WTC11 (cell line): ENCODE results near the gene TUBB4B. TPM values are rescaled to one million over a fixed set of nuclear protein-coding genes. Genes with fewer than 3 reads are reported as not detected.

Experiments used
- ATAC-seq: fragments of 200-7000 bp; cut with Tn5 transposase; 2 replicates; pipeline ENCODE4 v1.10.0; 2021; ENCODE audit warnings: mild to moderate bottlenecking, moderate library complexity
- CTCF ChIA-PET: fragments of 300-600 bp; sonication (Branson Sonifier 250); formaldehyde crosslinking; loops from one replicate; lab custom pipeline; 2021; ENCODE audit warnings: antibody characterized with exemption; lab: Charles Lee
- POLR2A ChIA-PET: fragments of 350-600 bp; sonication (Branson Sonifier 250); formaldehyde crosslinking; loops from one replicate; lab custom pipeline; 2021; ENCODE audit warnings: antibody characterized with exemption; lab: Charles Lee
- DNase-seq: peaks from one replicate; pipeline ENCODE4 v3.0.0; 2021; ENCODE audit warnings: low spot score
- H3K27ac Mint-ChIP-seq: 2 replicates; pipeline ENCODE4 v1.8.0; 2021; ENCODE audit warnings: mixed read lengths
- H3K27me3 Mint-ChIP-seq: 2 replicates; pipeline ENCODE4 v1.8.0; 2021; ENCODE audit warnings: low read depth, mild to moderate bottlenecking, moderate library complexity, mixed read lengths
- H3K36me3 Mint-ChIP-seq: 2 replicates; pipeline ENCODE4 v1.8.0; 2021; ENCODE audit warnings: mixed read lengths
- H3K4me1 Mint-ChIP-seq: 2 replicates; pipeline ENCODE4 v1.8.0; 2022; ENCODE audit warnings: mixed read lengths
- H3K4me3 Mint-ChIP-seq: 2 replicates; pipeline ENCODE4 v1.8.0; 2021; ENCODE audit warnings: mild to moderate bottlenecking, moderate library complexity, mixed read lengths
- H3K9me3 Mint-ChIP-seq: 2 replicates; pipeline ENCODE4 v1.8.0; 2021; ENCODE audit warnings: mixed read lengths
- CREM ChIP-seq: sonication (generic); formaldehyde crosslinking; IDR thresholded peaks from 2 replicates; pipeline ENCODE4 v1.8.1; 2022; ENCODE audit warnings: mild to moderate bottlenecking, missing genetic modification reagents, moderate library complexity
- GTF2I ChIP-seq: fragments of 250-450 bp; sonication (Bioruptor Pico); conservative IDR thresholded peaks from 2 replicates; pipeline ENCODE4 v1.4.0; 2021; ENCODE audit warnings: mild to moderate bottlenecking
- HMGA2 ChIP-seq: fragments of 250-450 bp; sonication (Bioruptor Pico); IDR thresholded peaks from 2 replicates; pipeline ENCODE4 v1.4.0; 2021; ENCODE audit warnings: mild to moderate bottlenecking, moderate library complexity
- KAT7 ChIP-seq: sonication (generic); formaldehyde crosslinking; IDR thresholded peaks from 2 replicates; pipeline ENCODE4 v1.8.1; 2023; ENCODE audit warnings: missing genetic modification reagents, mild to moderate bottlenecking, borderline replicate concordance
- MXD4 ChIP-seq: fragments of 250-450 bp; sonication (Bioruptor Pico); IDR thresholded peaks from 2 replicates; pipeline ENCODE4 v1.8.0; 2021; ENCODE audit warnings: mild to moderate bottlenecking, moderate library complexity, borderline replicate concordance
- NFE2L1 ChIP-seq: sonication (generic); formaldehyde crosslinking; IDR thresholded peaks from 2 replicates; pipeline ENCODE4 v1.8.1; 2023; ENCODE audit warnings: missing genetic modification reagents
- SOX15 ChIP-seq: fragments of 250-450 bp; sonication (Bioruptor Pico); IDR thresholded peaks from 2 replicates; pipeline ENCODE4 v1.9.0; 2021; ENCODE audit warnings: mild to moderate bottlenecking
- SP1 ChIP-seq: sonication (generic); formaldehyde crosslinking; conservative IDR thresholded peaks from 2 replicates; pipeline ENCODE4 v1.8.1; 2022; ENCODE audit warnings: missing genetic modification reagents
- TEAD1 ChIP-seq: sonication (generic); formaldehyde crosslinking; IDR thresholded peaks from 2 replicates; pipeline ENCODE4 v1.8.0; 2022; ENCODE audit warnings: mild to moderate bottlenecking, missing genetic modification reagents
- ZBTB21 ChIP-seq: sonication (generic); formaldehyde crosslinking; IDR thresholded peaks from 2 replicates; pipeline ENCODE4 v1.8.1; 2023; ENCODE audit warnings: mild to moderate bottlenecking, missing genetic modification reagents, borderline replicate concordance
- ZNF121 ChIP-seq: sonication (generic); formaldehyde crosslinking; IDR thresholded peaks from 2 replicates; pipeline ENCODE4 v1.8.0; 2023; ENCODE audit warnings: missing genetic modification reagents
- ZNF423 ChIP-seq: fragments of 250-450 bp; sonication (Bioruptor Pico); IDR thresholded peaks from 2 replicates; pipeline ENCODE4 v2.1.2; 2022; ENCODE audit warnings: mild to moderate bottlenecking, moderate library complexity
- total RNA-seq: library from RNA; stranded (reverse); gene quantifications from 3 replicates; pipeline ENCODE4 v1.2.3, GENCODE V29; 2021
- TF ChIP-seq, protein P1 (sequence below): fragments of 250-450 bp; sonication (Bioruptor Pico); IDR thresholded peaks from 2 replicates; pipeline ENCODE4 v1.9.0; 2021; ENCODE audit warnings: mild to moderate bottlenecking
- TF ChIP-seq, protein P2 (sequence below): sonication (generic); formaldehyde crosslinking; IDR thresholded peaks from 2 replicates; pipeline ENCODE4 v1.8.1; 2023; ENCODE audit warnings: mild to moderate bottlenecking, moderate library complexity, missing genetic modification reagents
- TF ChIP-seq, protein P3 (sequence below): fragments of 250-450 bp; sonication (Bioruptor Pico); IDR thresholded peaks from 2 replicates; pipeline ENCODE4 v2.1.2; 2022; ENCODE audit warnings: mild to moderate bottlenecking, moderate library complexity
- TF ChIP-seq, protein P4 (sequence below): sonication (generic); formaldehyde crosslinking; IDR thresholded peaks from 2 replicates; pipeline ENCODE4 v1.8.1; 2022; ENCODE audit warnings: missing genetic modification reagents, borderline replicate concordance
- TF ChIP-seq, protein P5 (sequence below): fragments of 250-450 bp; sonication (Bioruptor Pico); IDR thresholded peaks from 2 replicates; pipeline ENCODE4 v1.9.0; 2021; ENCODE audit warnings: moderate library complexity, mild to moderate bottlenecking, inconsistent platforms, borderline replicate concordance

Gene TUBB4B
- total RNA-seq, 1 experiment from 2014 or later, result 375 TPM

DNA sequence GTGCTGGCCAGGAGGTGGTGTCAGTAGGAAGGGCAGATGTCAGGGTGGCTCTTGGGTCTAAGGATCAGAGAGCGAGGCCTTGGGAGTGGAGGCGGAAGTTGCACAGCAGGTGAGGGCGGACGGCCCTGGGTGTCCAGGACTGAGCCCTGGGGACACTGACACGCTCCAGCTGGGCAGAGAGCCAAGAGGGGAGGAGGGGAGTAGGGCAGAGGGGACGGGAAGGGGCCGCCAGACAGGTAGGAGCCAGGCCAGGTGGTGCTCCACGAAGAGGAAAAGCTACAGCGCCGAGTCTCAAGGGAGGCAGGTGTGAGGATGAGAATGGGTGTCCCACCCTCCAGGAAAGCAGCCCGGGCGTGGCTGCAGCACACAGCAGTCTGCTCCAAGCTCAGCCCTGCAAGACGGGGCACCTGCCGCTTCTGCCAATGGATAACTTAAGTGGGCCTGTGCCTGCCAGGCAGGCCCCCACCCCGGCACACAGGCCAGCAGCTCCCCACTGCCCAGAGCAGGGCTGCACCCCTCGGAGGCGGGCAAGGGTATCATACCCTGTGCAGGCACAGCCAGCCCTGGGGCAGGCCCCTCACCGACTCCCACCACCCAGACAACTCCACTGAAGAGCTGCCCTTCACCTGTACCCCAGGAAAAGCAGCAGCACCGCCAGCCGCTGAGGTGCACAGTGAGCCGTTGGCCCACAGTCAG lies 45.4 kb upstream of the TUBB4B start:
- ChIA-PET CTCF (interaction anchor here (0.6 to 2.1 kb wide), 5 partner anchors 20 to 128 kb away, joined by 3 to 16 read pairs (median 3); no protein-coding TSS in a partner anchor), POLR2A (interaction anchor here (1.2 kb wide), 1 partner anchor 45 kb away, joined by 3 read pairs; no protein-coding TSS in a partner anchor)
- DNase-seq, result no peak
- ATAC-seq, result no peak
- Mint-ChIP-seq H3K4me3 (no peak overlapping the region), H3K36me3 (no peaks in the 10 kb centered on the region; the same call in 1 of the 2 replicates), H3K9me3 (no peaks in the 10 kb centered on the region), H3K27me3 (no peaks in the 10 kb centered on the region), H3K4me1 (peaks cover 14% of the 10 kb centered on the region), H3K27ac (peak overlapping the region; percentile 69)
- TF ChIP-seq ZBTB21 (CRISPR knock-in tag) (no peak), HMGA2 (no peak), GTF2I (CRISPR knock-in tag) (no peak), ZNF423 (no peak), KAT7 (CRISPR knock-in tag) (no peak), SP1 (CRISPR knock-in tag) (no peak), ZNF121 (CRISPR knock-in tag) (no peak), MXD4 (CRISPR knock-in tag) (no peak), NFE2L1 (CRISPR knock-in tag) (no peak), TEAD1 (no peak), CREM (CRISPR knock-in tag) (no peak), SOX15 (no peak)
- TF ChIP-seq, protein P1, sequence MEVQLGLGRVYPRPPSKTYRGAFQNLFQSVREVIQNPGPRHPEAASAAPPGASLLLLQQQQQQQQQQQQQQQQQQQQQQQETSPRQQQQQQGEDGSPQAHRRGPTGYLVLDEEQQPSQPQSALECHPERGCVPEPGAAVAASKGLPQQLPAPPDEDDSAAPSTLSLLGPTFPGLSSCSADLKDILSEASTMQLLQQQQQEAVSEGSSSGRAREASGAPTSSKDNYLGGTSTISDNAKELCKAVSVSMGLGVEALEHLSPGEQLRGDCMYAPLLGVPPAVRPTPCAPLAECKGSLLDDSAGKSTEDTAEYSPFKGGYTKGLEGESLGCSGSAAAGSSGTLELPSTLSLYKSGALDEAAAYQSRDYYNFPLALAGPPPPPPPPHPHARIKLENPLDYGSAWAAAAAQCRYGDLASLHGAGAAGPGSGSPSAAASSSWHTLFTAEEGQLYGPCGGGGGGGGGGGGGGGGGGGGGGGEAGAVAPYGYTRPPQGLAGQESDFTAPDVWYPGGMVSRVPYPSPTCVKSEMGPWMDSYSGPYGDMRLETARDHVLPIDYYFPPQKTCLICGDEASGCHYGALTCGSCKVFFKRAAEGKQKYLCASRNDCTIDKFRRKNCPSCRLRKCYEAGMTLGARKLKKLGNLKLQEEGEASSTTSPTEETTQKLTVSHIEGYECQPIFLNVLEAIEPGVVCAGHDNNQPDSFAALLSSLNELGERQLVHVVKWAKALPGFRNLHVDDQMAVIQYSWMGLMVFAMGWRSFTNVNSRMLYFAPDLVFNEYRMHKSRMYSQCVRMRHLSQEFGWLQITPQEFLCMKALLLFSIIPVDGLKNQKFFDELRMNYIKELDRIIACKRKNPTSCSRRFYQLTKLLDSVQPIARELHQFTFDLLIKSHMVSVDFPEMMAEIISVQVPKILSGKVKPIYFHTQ (CRISPR knock-in tag), result no peak
- TF ChIP-seq, protein P2, sequence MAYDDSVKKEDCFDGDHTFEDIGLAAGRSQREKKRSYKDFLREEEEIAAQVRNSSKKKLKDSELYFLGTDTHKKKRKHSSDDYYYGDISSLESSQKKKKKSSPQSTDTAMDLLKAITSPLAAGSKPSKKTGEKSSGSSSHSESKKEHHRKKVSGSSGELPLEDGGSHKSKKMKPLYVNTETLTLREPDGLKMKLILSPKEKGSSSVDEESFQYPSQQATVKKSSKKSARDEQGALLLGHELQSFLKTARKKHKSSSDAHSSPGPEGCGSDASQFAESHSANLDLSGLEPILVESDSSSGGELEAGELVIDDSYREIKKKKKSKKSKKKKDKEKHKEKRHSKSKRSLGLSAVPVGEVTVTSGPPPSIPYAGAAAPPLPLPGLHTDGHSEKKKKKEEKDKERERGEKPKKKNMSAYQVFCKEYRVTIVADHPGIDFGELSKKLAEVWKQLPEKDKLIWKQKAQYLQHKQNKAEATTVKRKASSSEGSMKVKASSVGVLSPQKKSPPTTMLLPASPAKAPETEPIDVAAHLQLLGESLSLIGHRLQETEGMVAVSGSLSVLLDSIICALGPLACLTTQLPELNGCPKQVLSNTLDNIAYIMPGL (CRISPR knock-in tag), result no peak
- TF ChIP-seq, protein P3, sequence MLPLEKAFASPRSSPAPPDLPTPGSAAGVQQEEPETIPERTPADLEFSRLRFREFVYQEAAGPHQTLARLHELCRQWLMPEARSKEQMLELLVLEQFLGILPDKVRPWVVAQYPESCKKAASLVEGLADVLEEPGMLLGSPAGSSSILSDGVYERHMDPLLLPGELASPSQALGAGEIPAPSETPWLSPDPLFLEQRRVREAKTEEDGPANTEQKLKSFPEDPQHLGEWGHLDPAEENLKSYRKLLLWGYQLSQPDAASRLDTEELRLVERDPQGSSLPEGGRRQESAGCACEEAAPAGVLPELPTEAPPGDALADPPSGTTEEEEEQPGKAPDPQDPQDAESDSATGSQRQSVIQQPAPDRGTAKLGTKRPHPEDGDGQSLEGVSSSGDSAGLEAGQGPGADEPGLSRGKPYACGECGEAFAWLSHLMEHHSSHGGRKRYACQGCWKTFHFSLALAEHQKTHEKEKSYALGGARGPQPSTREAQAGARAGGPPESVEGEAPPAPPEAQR, result no peak
- TF ChIP-seq, protein P4, sequence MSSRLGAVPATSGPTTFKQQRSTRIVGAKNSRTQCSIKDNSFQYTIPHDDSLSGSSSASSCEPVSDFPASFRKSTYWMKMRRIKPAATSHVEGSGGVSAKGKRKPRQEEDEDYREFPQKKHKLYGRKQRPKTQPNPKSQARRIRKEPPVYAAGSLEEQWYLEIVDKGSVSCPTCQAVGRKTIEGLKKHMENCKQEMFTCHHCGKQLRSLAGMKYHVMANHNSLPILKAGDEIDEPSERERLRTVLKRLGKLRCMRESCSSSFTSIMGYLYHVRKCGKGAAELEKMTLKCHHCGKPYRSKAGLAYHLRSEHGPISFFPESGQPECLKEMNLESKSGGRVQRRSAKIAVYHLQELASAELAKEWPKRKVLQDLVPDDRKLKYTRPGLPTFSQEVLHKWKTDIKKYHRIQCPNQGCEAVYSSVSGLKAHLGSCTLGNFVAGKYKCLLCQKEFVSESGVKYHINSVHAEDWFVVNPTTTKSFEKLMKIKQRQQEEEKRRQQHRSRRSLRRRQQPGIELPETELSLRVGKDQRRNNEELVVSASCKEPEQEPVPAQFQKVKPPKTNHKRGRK (CRISPR knock-in tag), result no peak
- TF ChIP-seq, protein P5, sequence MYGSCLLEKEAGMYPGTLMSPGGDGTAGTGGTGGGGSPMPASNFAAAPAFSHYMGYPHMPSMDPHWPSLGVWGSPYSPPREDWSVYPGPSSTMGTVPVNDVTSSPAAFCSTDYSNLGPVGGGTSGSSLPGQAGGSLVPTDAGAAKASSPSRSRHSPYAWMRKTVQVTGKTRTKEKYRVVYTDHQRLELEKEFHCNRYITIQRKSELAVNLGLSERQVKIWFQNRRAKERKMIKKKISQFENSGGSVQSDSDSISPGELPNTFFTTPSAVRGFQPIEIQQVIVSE (CRISPR knock-in tag), result no peak
